Stimulated activated CD4-positive, alpha-beta T cell treated with anti-CD3 and anti-CD28 coated beads, Interleukin-1b, Interleukin-23, amount 100 ng/mL, for 48 hours (primary cell): Measurements from ENCODE around the gene TMEFF1.

ENCODE experiments used
- DNase-seq: peaks from one replicate; pipeline ENCODE4 v3.0.0-alpha.2; 2020

Gene TMEFF1

DNA sequence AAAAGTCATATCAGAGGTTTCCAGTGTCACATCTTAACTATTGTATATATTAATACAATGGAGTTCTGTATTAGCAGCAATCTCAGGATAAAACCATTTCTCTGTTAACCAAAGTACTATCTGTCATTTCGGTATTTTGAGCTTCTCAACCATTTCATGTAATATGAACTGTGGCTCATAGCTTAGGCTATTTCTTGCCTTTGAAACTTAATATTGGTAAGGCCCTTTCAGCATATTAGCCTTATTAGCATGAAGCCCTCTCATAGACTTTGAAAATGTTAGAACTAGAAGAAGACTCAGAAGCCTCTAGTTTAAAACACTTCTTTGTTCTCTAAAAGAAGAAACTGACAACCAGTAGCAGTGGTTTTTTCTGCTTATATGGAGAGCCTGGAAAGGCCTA lies 105.7 kb downstream of the TMEFF1 start:
- no peak for DNase-seq

DNA sequence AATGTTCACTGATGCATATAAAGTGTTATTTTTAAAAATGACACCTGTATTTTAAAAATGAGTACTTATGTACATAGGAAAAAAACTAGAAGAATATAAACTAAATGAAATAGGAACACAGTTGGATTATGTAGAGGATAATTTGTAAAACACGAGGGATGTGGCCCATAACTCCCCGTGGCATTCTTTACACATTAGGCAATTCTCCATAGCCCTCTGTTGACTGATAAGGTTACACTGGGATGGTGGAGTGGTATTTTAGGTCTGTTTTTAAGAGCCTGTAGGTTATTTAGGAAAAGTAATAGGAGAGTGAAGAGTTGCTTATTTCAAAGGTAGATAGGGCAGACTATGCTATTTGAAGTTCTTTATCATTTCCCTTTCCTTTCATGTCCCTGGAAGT lies 106.7 kb downstream of the TMEFF1 start:
- DNase-seq, result no peak

DNA sequence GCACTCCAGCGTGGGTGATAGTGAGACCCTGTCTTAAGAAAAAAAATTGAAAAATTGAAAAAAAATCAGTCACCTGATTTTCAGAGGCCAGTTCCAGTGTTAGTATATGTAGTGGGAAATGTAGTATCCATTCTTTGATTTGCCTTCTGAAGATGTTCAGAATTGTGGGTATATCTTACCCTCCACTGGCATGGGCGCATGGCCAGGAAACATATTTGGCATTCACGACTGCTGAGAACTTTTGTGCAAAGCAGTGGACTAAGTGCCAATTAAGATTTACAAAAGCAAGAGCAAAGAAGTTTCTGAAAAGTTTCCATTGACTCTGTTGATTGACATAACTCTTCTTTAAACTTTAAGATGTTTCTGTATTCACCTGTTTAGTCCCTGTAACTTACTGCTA lies 107.3 kb downstream of the TMEFF1 start:
- DNase-seq, result no peak

DNA sequence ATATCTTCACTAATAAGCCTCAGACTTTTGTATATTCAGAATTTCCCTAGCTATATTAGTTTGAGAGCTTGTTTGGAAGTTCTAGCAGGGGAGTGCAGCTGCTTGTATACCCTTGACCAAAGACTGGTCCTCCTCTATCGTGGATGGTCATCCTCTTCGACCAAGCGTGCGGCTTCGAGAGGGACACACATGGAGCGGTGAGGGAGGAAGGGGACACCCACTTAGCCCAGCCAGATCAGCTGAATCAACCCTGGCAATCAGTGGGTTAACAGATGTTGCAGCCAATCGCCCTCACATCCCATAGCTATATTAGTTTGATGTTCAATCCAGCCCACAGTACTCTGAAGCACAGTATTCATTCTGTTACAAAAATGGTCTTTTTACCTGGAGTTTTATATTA lies 108.1 kb downstream of the TMEFF1 start:
- no peak for DNase-seq

DNA sequence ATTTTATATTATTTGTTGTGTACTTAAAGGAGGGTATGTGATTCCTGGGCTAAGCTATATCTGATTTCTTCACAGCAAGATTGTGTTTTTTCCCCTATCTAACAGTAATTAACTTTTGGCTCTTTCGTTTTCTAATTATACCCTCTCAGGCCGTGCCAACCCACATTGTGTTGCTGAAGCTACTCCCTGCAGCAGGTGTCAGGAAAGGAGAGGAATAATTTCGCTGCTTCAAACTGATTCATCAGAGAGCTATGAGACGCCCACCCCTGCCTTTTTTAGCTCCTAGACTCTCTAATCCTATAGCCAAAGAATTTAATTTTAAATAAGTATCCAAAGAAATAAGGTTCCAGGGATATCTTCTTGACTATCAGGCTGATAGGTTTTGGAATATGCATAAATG lies 108.7 kb downstream of the TMEFF1 start:
- DNase-seq, result no peak

DNA sequence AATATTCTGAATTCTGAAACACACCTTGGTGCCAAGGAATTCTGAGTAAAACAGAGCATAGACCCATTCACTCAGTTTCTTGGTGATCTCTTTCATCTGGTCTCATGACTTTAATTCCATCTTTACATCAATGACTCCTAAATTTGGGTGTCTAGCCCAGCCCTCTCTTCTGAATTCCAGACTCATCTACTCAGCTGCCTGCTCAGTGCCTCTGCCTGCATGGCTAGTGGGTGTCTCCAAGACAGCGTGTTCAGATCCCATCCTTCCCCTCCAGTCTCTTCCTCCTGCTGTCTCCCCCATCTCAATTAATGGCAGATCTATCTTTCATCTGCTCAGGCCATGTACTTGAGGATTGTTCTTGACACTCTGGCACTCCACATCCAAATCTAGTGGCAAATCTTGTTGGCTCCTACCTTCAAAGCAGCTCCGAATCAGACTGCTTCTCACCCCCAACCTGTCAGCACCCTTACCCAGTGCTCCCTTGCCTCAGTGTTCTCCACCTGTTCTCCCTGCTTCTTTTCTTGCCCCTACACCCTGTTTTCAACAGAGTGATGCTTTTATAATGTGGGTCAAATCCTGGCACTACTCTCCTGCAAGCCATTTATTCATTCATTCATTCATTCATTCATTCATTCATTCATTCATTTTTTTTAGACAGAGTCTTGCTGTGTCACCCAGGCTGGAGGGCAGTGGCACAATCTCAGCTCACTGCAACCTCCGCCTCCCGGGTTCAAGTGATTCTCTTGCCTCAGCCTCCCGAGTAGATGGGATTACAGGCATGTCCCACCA lies 110.3 kb downstream of the TMEFF1 start:
- no peak for DNase-seq

DNA sequence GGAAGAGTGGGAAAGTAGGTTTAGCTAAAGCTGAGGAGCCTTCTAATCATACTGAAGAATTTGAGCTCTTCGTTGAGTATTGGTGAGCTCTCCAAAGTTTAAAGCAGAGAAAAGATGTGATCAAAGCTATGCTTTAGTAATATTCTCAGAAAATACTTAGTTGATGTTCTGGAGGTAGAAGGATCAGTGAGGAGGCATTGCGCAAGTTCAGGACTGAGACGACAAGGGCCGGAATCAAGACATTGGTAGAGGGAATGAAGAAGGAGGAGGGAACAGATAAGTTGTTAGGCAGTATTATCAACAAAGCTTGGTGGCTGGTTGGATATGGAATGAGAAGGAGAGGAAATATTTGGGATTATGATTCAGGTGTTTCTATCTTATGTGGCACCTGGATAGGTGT lies 112.0 kb downstream of the TMEFF1 start:
- DNase-seq, result no peak

DNA sequence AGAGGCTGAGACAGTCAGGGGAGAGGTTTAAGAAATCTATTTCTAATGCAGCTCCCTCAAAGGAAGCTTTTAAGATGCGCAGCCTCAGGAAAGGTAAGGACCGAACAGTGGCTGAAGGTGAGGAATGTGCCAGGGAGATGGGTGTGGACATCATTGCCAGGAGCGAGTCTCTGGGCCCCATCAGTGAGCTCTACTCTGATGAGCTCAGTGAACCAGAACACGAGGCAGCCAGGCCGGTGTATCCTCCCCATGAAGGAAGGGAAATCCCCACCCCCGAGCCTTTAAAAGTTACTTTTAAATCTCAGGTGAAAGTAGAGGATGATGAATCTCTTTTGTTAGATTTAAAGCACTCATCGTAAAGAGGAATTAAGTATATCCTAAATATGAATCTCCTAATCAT lies 113.1 kb downstream of the TMEFF1 start:
- no peak for DNase-seq

DNA sequence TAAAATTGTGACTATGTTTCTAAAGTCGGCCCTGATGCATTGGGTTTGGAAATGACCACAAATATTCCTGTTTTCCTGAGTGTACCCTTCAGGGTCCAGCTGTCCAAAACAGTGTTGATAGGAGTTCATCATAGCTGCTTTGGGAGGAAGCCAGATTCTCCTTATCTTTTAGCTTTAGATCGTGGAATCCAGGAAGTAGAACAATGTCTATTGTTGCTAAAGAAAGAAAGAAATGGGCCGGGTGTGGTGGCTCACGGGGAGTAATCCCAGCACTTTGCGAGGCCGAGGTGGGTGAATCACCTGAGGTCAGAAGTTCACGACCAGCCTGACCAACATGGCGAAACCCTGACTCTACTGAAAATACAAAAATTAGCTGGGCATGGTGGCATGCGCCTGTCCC lies 114.4 kb downstream of the TMEFF1 start:
- no peak for DNase-seq

DNA sequence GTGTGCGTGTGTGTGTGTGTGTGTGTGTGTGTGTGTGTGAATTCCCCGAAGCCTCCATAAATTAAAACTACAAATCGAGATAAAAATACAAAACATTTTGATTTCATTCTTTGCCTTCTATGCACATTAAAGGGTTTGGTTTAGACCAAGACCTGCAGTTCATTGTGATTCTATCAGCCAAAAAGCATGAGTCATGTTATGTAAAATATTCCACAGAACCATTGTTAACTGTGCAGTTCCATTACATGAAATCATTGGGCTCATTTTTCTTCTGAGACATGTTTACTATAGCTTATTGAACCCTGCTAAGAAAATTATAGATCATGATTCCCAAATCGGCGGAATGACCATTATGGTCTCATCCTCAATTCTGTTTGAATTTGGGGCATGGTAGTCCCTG lies 116.6 kb downstream of the TMEFF1 start:
- no peak for DNase-seq

DNA sequence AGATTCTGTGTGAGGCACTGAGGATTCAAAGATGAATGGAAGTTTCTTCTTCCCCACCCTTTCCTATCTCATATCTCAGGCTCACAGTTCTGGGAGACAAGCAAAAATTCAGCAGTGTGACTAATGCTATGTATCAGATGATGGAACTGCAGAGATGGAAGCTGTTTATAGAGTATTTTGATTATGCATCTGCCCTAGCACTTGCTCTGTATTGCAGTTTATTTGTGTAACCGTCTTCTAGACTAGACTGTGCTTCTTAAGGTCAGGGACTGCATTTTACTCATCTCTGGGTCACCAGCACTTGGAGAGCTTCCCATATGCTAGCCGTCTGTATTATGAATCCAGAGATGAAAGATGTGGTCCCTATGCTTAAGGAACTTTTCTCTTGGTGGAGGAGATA lies 117.5 kb downstream of the TMEFF1 start:
- no peak for DNase-seq

DNA sequence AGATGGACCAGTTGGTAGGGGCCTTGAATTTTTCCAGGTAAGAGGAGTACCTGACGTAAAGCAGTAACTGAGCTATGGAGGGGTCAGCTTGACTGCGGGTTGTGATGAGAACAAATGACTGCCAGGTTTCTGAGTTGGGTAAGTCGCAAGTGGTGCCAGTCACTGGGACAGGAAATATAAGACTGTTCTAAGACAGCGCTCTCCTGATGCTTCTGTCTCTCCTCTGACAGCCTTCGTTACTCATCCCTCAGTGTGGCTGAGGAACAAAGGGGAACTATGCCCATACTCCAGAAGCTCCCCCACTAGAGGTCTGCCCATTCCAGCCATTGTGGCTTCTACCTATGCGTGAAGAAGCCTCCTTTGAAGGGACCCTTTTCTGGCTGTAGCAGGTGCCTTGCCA lies 118.2 kb downstream of the TMEFF1 start:
- DNase-seq, result no peak

DNA sequence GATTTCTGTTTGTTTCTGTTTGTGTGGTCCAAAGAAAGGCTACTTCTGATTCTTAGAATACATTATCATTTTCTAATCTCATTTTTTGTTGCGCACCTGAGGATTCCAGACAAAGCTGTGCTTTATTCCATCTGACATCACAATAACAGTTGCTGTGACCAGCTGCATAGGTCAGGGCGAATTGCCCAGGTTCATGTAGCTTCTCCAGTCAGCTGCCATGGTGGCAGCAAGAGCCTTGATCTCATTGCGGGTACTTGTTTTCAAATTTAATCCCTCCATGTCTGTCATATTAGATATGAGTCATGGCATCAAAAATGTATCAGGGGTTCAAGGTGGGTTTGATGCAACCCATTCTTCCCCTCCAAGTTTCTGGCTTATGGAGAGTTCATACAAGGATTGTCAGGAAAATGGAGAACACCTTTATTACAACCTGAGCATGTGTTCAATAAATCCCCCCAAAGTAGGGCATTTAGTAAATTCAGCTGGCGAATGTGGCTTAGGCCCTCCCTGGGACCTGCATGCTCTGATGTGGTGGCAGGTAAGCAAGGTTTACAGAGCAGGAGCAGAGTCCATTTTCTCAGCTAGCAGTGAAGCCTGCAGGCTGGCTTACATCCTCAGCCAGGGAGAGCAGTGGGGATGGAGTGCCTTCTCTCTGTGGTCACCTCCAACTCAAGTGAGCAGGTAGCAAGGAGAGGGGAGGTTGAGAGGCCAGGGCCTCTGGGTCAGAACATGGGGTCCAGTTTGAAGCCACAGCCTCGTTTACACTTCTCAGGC lies 118.9 kb downstream of the TMEFF1 start:
- no peak for DNase-seq

DNA sequence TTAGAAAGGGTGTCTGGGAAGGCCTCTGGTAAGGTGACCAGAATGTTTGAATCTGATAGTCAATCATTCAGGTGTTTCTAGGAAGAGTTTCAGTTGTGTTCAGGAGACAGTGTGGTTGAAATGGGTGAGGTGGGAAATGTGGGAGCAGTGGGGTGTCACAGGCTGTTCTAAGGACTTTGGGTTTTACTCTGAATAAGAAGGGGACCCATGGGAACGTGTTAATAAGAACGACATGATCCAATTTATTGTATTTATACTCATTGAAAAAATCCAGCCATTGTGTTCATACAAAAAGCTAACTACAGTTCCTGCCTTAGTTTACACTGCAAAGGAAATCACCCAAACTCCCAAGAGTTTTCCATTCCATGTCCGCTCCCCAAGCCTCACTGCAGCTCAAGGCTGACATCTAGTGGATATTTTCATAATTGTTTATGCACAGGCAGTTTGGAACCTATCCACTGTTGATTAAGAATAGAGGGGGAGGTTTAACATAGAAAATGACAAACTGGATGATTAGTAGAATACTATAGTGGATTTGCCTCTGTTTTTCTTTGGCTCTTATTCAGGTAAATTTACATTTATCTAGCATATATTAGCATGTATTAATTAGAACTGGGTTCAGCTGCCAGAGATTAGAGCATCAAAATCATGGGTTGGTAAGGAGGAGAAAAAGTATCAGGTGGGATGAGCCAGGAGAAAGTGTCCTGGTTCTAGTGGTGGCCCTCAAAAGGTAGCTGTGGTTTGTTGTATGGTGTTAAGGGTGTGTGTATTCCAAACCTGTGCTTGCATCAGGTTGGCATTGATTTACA lies 122.6 kb downstream of the TMEFF1 start:
- no peak for DNase-seq

DNA sequence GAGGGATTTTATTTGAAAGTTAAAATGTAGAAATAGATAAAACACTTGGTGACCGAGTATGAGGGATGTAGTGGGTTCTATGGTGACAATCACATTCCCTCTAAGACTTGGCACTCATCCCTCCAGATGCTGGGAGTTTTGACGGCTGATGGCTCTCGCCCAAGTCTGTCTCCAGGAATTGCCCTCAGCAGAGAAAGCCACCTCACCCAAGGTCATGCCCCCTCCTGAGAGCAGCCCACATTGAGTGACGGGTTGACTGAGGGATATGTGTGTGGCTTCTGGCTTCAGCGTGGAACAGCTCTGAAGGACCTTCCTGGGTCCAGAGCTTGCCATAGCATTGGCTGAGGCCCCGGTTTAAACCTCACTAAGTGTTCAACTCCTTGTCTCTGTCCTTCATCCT lies 124.3 kb downstream of the TMEFF1 start:
- DNase-seq, result no peak

DNA sequence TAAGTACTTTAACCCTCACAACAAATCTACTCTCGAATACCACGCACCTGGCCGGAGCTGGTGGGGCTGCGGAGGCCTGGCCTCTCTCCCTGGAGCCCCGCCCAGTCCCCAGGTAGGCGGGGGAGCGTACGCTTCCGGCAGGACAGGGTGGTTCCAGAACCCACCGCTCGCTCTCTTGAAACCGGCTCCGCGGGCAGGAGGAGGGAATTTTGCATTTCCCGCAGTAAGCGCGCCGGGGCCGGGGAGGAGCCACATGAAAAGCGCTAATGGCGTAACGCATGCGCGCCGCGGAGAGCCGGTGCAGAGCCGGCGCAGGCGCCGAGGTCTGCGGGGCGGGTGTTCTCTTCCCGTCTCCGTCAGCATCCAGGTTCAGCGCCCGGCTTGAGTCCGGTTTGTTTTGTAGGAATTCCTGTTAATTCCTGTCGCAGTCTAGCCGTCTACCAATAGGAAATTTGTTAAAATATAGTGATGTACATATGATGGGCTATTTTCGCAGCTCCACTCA lies 125.7 kb downstream of the TMEFF1 start:
- peak; percentile 76 for DNase-seq

DNA sequence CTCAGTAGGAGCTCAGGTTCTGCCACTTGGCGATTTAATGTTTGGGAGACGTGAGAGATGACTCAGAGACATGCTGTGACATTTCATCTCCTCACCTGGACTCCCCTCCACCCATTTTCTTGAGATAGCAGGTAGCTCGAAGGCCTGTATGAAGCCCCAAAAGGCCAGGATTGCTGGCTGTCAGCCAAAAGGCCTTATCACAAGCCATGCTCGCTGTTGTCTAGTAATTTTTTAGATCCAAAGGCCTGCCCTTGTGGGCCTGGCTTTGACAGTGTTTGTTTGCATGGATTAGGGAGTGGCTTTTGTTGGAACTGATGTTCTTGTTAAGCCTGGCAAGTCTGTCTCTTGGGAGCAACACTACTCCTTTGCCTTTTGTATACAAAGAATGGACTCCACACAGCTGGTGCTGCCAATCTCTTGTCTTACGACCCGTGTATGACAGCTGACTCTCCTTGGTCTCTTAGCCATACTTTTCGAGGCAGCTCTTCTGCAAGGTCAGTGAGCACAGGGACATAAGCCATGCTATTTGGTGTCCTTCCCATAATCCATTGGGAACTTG lies 127.7 kb downstream of the TMEFF1 start:
- DNase-seq, result no peak

DNA sequence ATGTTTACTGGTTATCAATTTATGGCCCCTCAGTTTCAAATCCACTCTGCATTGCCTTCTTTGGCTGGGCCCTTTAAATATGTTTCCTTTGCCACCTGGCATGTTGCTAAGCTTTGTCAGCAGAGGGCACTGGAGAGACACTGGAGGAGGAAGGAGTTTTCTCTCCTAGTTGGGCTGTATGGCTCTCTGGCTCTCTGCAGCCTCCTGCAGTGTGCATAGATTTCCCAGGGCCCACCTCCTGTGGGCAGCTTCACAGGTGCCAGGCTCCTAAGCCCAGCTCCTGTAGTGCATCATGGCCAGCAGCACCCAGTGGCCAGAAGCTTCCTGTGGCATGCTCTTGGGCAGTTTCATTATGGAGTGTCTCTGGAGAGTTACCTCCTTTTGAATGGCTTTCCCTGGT lies 128.3 kb downstream of the TMEFF1 start:
- peak; percentile 23 for DNase-seq

DNA sequence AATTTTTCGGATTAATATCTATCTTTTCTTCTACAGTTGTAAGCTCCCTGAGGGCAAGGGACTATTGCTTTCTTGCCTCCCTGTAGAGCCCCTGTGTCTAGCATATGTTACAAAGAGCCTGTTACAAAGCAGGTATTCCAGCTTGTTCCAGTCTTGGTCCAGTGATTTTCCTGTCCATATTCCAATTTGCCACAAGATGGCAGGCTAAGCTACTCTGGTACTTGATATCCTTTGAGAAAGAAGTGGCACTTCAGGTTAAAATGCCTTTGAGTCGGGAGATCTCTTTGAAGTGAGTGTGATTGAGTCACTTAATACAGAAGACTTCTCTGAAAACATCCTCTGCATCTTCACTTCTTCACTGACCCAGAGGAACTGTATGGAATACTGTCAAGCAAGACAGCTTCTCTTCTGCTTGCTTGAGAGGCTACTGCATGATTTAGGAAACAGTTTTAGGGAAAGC lies 129.4 kb downstream of the TMEFF1 start:
- DNase-seq, result no peak

DNA sequence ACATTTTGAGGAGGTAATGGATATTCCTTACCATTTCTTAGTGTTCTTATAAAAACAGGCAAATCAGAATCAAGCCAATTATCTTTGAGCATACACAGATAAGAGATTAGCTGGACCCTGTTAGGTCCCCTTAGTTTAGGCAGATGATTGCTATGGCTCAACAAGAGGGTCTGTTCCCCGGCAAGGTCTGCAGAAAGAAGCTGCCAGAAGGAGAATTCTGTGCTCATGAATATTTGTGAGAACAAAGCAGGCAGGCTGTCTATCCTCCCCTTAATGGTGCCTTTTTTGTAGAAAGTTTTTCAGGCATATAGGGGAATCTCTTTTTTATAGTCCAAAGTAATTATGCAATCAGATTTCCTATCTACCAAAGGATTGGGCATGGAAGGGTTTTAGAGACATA lies 132.5 kb downstream of the TMEFF1 start:
- DNase-seq, result no peak

DNA sequence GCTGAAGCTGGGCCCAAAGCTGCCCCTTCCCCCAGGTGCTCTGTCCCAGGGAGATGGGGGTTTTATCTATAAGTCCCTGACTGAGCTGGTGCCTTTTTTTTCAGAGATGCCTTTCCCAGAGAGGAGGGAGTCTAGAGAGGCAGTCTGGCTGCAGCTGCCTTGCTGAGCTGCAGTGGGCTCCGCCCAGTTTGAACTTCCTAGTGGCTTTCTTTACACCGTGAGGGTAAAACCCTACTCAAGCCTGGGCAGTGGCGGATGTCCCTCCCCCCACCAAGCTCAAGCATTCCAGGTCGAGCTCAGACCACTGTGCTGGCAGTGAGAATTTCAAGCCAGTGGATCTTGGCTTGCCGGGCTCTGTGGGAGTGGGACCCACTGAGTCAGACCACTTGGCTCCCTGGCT lies 146.2 kb downstream of the TMEFF1 start:
- DNase-seq, result no peak

DNA sequence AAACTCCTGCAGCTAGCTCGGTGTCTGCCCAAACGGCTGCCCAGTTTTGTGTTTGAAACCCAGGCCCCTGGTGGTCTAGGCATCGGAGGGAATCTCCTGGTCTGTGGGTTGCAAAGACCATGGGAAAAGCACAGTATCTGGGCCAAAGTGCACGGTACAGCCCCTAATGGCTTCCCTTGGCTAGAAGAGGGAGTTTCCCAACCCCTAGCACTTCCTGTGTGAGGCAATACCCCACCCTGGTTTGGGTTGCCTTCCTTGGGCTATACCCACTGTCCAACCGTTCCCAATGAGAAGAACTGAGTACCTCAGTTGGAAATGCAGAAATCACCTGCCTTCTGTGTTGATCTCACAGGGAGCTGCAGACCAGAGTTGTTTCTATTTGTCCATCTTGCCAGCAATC lies 146.7 kb downstream of the TMEFF1 start:
- DNase-seq, result no peak

DNA sequence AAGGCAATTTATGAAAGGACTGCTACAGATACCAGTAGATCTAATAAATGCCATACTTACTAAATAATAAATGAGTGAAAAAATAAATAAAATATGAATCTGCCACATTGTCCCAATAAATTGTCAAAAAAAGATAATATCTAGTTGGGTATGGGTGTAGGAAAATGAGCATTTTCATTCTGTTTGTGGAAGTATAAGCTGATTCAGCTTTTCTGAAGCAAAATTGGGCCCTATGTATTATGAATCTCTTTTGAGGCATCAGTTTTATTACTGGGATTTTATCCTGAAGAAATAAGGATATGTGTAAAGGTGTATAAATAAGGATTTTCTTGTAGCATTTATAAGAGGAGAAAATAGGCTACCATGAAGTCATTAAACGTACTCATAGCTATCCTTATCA lies 151.0 kb downstream of the TMEFF1 start:
- no peak for DNase-seq
